HCT116 (cell line): ENCODE results near the gene AVPI1. TPM values are rescaled to one million over a fixed set of nuclear protein-coding genes. Genes with fewer than 3 reads are reported as not detected.
"Not testable (repeated sequence)": the region's sequence is repeated elsewhere in the genome, so short reads cannot be mapped to it uniquely, and the experiment has no call there.

Experiments used
- ATAC-seq: fragments of 200-7000 bp; cut with Tn5 transposase; 2 replicates; pipeline ENCODE4 v1.9.1; 2020; ENCODE audit warnings: mild to moderate bottlenecking, moderate library complexity
- BruUV-seq: library from RNA; stranded (reverse); fragments of 400-500 nt; replicated peaks from 2 replicates; lab custom pipeline; 2021; lab: Mats Ljungman, UMichigan
- CTCF ChIA-PET: fragments of 300-600 bp; sonication (Branson Sonifier 250); formaldehyde crosslinking; loops from one replicate; lab custom pipeline; 2021; ENCODE audit warnings: antibody characterized with exemption; lab: Charles Lee
- POLR2A ChIA-PET: fragments of 300-600, 350-600 bp; sonication (Branson Sonifier 250); formaldehyde crosslinking; loops from one replicate; lab custom pipeline; 2021; ENCODE audit warnings: antibody characterized with exemption; lab: Charles Lee
- RAD21 ChIA-PET, 2 experiments: fragments of 300-600 bp; sonication (Branson Sonifier 250); formaldehyde crosslinking; loops; one replicate each; lab custom pipeline; 2023; ENCODE audit warnings: low total read pairs in 2 of 2; ENCODE audit not compliant: uncharacterized antibody in 2 of 2, unreplicated experiment in 2 of 2, low non-redundant PET in 1 of 2; lab: Charles Lee
- DNase-seq: peaks from one replicate; pipeline ENCODE4 v3.0.0-alpha.2; 2010; ENCODE audit warnings: low read depth, low spot score
- H2AFZ ChIP-seq: fragments of 200-600 bp; shearing (Covaris generic), sonication (generic); 2 replicates; pipeline ENCODE4 v1.6.1; 2017; ENCODE audit warnings: low read depth, mixed run types, mixed read lengths, antibody characterized with exemption, low read length; ENCODE audit not compliant: poor library complexity, severe bottlenecking
- H3K27ac ChIP-seq: 2 replicates; pipeline ENCODE4 v1.5.1; 2012; ENCODE audit warnings: low read depth, low read length
- H3K27me3 ChIP-seq: fragments of 200-600 bp; sonication (generic); 2 replicates; pipeline ENCODE4 v1.6.1; 2016; ENCODE audit warnings: mixed run types, low read length, mixed read lengths; ENCODE audit not compliant: insufficient read depth
- H3K36me3 ChIP-seq, 2 experiments: fragments of 200-500 bp in 1 of 2; fragments of 200-600 bp in 1 of 2; sonication (Bioruptor generic) in 1 of 2; sonication (generic) in 1 of 2; 2 replicates each; pipeline versions ENCODE4 v1.5.1 to v1.6.1; 2014 to 2016; ENCODE audit warnings: low read length in 2 of 2, inconsistent platforms in 1 of 2, mixed read lengths in 1 of 2, mixed run types in 1 of 2; ENCODE audit not compliant: insufficient read depth in 2 of 2, control insufficient read depth in 1 of 2
- H3K4me1 ChIP-seq, 2 experiments: fragments of 200-600 bp in 1 of 2; sonication (generic) in 1 of 2; 2 replicates each; pipeline versions ENCODE4 v1.5.1 to v1.6.1; 2012 to 2017; ENCODE audit warnings: low read length in 2 of 2, inconsistent platforms in 1 of 2, mild to moderate bottlenecking in 1 of 2, mixed read lengths in 1 of 2, mixed run types in 1 of 2, moderate library complexity in 1 of 2; ENCODE audit not compliant: insufficient read depth in 2 of 2, control insufficient read depth in 1 of 2
- H3K4me2 ChIP-seq: fragments of 200-600 bp; sonication (generic); 2 replicates; pipeline ENCODE4 v1.6.1; 2017; ENCODE audit warnings: mixed run types, low read length, mixed read lengths
- H3K4me3 ChIP-seq, 2 experiments: fragments of 200-600 bp in 1 of 2; sonication (generic) in 1 of 2; replicated peaks in 1 of 2; 2 replicates each; pipeline ENCODE4 v1.5.1; 2011 to 2016; ENCODE audit warnings: low read length in 2 of 2, control low read depth in 1 of 2, low read depth in 1 of 2, mild to moderate bottlenecking in 1 of 2, mixed read lengths in 1 of 2, mixed run types in 1 of 2
- H3K79me2 ChIP-seq: fragments of 200-600 bp; sonication (generic); 2 replicates; pipeline ENCODE4 v1.6.1; 2017; ENCODE audit warnings: mild to moderate bottlenecking, mixed run types, low read length, moderate library complexity, mixed read lengths; ENCODE audit not compliant: insufficient read depth
- H3K9ac ChIP-seq: fragments of 200-600 bp; sonication (generic); 2 replicates; pipeline ENCODE4 v1.6.1; 2016; ENCODE audit warnings: low read length, mixed read lengths
- H3K9me2 ChIP-seq: fragments of 200-600 bp; sonication (generic), shearing (Covaris generic); 2 replicates; pipeline ENCODE4 v1.6.1; 2017; ENCODE audit warnings: mixed run types, mild to moderate bottlenecking, moderate library complexity; ENCODE audit not compliant: insufficient read depth
- H3K9me3 ChIP-seq, 2 experiments: fragments of 200-500 bp in 1 of 2; fragments of 200-600 bp in 1 of 2; sonication (Bioruptor generic) in 1 of 2; sonication (generic) in 1 of 2; 2 replicates each; pipeline ENCODE4 v1.6.1; 2014 to 2017; ENCODE audit warnings: low read length in 2 of 2, mixed read lengths in 2 of 2, inconsistent platforms in 1 of 2, low read depth in 1 of 2, mild to moderate bottlenecking in 1 of 2, mixed run types in 1 of 2, moderate library complexity in 1 of 2; ENCODE audit not compliant: control insufficient read depth in 1 of 2, insufficient read depth in 1 of 2
- H4K20me1 ChIP-seq: fragments of 200-600 bp; sonication (generic), shearing (Covaris generic); 2 replicates; pipeline ENCODE4 v1.6.1; 2017; ENCODE audit warnings: mixed run types, mild to moderate bottlenecking, moderate library complexity; ENCODE audit not compliant: insufficient read depth
- intact Hi-C: fragments of 100-400 bp; cut with micrococcal nuclease; formaldehyde crosslinking; loops from 2 replicates; pipeline ENCODE4 v1.10.0; 2022
- total RNA-seq: library from RNA; stranded (reverse); gene quantifications from one replicate; pipeline ENCODE4 v1.2.1, GENCODE V29; 2021; ENCODE audit not compliant: unreplicated experiment
- TF ChIP-seq, protein P1 (sequence below): IDR thresholded peaks from 2 replicates; pipeline ENCODE4 v1.6.1; 2011; ENCODE audit warnings: mild to moderate bottlenecking, low read length, moderate library complexity; ENCODE audit not compliant: insufficient replicate concordance; ENCODE audit errors: extremely low read depth
- TF ChIP-seq, protein P2 (sequence below), 3 experiments: fragments of 200-600 bp in 1 of 3; sonication (generic) in 1 of 3; IDR thresholded peaks in 2 of 3; conservative IDR thresholded peaks in 1 of 3; 2 replicates each; pipeline ENCODE4 v1.5.1; 2012 to 2017; ENCODE audit warnings: low read depth in 2 of 3, low read length in 2 of 3, antibody characterized with exemption in 1 of 3, borderline replicate concordance in 1 of 3, control low read depth in 1 of 3, mild to moderate bottlenecking in 1 of 3, mixed read lengths in 1 of 3, mixed run types in 1 of 3, moderate library complexity in 1 of 3; ENCODE audit not compliant: insufficient read depth in 1 of 3

AVPI1 gene
- total RNA-seq, 1 experiment from 2014 or later, result 26.7 TPM

DNA sequence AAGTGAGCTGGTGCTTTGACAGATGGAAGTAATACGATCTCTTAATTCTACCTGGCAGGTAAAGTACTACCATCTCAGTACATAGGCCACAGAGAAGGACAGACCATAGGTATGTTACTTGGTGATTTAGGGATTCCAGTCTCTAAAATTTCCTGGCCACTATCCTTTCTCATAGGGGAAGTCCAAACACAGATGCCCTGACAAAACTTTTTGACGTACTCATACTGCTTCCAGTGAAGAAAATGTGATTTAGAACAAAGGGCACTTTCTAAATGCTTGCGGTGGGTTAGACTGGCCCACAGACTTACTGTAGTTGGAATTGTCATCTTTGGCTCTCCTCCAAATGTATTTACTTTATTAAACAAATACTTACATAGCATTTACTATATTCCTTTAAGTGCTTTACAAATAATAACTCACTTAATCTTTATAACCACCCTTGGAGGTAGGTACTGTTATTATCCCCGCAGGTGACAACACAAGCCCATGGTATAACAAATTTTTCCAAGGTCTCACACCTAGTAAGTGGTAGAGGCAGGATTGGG lies 43.5 kb downstream of the AVPI1 start (continued):
- TF ChIP-seq, protein P1, sequence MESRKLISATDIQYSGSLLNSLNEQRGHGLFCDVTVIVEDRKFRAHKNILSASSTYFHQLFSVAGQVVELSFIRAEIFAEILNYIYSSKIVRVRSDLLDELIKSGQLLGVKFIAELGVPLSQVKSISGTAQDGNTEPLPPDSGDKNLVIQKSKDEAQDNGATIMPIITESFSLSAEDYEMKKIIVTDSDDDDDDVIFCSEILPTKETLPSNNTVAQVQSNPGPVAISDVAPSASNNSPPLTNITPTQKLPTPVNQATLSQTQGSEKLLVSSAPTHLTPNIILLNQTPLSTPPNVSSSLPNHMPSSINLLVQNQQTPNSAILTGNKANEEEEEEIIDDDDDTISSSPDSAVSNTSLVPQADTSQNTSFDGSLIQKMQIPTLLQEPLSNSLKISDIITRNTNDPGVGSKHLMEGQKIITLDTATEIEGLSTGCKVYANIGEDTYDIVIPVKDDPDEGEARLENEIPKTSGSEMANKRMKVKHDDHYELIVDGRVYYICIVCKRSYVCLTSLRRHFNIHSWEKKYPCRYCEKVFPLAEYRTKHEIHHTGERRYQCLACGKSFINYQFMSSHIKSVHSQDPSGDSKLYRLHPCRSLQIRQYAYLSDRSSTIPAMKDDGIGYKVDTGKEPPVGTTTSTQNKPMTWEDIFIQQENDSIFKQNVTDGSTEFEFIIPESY, result no peak
- TF ChIP-seq, protein P2, sequence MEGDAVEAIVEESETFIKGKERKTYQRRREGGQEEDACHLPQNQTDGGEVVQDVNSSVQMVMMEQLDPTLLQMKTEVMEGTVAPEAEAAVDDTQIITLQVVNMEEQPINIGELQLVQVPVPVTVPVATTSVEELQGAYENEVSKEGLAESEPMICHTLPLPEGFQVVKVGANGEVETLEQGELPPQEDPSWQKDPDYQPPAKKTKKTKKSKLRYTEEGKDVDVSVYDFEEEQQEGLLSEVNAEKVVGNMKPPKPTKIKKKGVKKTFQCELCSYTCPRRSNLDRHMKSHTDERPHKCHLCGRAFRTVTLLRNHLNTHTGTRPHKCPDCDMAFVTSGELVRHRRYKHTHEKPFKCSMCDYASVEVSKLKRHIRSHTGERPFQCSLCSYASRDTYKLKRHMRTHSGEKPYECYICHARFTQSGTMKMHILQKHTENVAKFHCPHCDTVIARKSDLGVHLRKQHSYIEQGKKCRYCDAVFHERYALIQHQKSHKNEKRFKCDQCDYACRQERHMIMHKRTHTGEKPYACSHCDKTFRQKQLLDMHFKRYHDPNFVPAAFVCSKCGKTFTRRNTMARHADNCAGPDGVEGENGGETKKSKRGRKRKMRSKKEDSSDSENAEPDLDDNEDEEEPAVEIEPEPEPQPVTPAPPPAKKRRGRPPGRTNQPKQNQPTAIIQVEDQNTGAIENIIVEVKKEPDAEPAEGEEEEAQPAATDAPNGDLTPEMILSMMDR (IDR thresholded peaks at IDR 0.05 in 2 of 3, conservative IDR thresholded peaks at IDR 0.05 in 1 of 3; ENCODE audit: borderline replicate concordance in 1 of 3, insufficient read depth in 1 of 3, low read depth in 2 of 3, low read length in 2 of 3), result no peak

DNA sequence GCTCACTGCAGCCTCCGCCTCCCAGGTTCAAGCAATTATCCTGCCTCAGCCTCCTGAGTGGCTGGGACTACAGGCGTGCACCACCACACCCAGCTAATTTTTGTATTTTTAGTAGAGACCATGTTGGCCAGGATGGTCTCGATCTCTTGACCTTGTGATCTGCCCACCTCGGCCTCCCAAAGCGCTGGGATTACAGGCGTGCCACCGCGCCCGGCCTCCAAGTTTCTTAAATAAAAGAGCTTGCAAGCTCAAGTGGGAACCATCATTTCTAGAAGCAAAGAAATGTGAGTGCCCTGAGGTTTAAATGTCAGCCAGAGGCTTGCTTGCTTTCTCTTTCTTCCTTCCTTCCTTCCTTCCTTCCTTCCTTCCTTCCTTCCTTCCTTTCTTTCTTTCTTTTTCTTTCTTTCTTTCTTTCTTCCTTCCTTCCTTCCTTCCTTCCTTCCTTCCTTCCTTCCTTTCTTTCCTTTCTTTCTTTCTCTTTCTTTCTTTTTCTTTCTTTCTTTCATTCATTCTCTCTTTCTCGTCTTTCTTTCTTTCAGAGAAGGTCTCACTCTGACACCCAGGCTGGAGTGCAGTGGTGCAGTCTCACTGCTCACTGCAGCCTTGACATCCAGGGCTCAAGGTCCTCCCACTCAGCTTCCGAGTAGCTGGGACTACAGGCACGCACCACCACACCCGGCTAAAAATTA lies 44.4 kb downstream of the AVPI1 start:
- peaks cover 15 to 27% of the 10 kb centered on the region in 2 experiments for H3K4me1 ChIP-seq
- H3K79me2 ChIP-seq, result peaks cover 43% of the 10 kb centered on the region
- intact Hi-C loops, H3K9ac ChIP-seq, ATAC-seq, H3K4me2 ChIP-seq, POLR2A ChIA-PET, CTCF ChIA-PET, H3K27me3 ChIP-seq, DNase-seq, H2AFZ ChIP-seq, H3K9me3 ChIP-seq, BruUV-seq, H3K9me2 ChIP-seq, RAD21 ChIA-PET, H4K20me1 ChIP-seq, H3K4me3 ChIP-seq, H3K27ac ChIP-seq: not testable (repeated sequence)
- peaks cover 6 to 18% of the 10 kb centered on the region in 2 experiments; a peak in 2 of 4 replicates for H3K36me3 ChIP-seq
